ENCODE measurements around the gene GRPEL1. TPM values are rescaled to one million over a fixed set of nuclear protein-coding genes. Genes with fewer than 3 reads are reported as not detected.
"Not testable (repeated sequence)": the region's sequence is repeated elsewhere in the genome, so short reads cannot be mapped to it uniquely, and the experiment has no call there.

Gene GRPEL1
- total RNA-seq = 32.3 and 52.4 TPM in 2 replicates

GRCh38 chr4:7067452-7068278, at the start of gene GRPEL1:
GRPEL1 (minus strand) TSS chr4:7068064; CDS start chr4:7068032, 32 bp downstream.
- DNase-seq = peak; percentile 99

- no peak for DNase-seq
Observed at GRCh38 chr4:7116705-7117104, 48.8 kb upstream of the GRPEL1 start.

GRCh38 chr4:7115557-7116340, 47.9 kb upstream of the GRPEL1 start:
- no peak for DNase-seq

GRCh38 chr4:7112656-7113055, 44.8 kb upstream of the GRPEL1 start:
- no peak for DNase-seq

GRCh38 chr4:7111441-7111840, 43.6 kb upstream of the GRPEL1 start:
- DNase-seq = no peak

GRCh38 chr4:7110546-7110945, 42.7 kb upstream of the GRPEL1 start:
- no peak for DNase-seq

GRCh38 chr4:7109169-7109568, 41.3 kb upstream of the GRPEL1 start:
- DNase-seq = no peak

GRCh38 chr4:7108660-7109059, 40.8 kb upstream of the GRPEL1 start:
- no peak for DNase-seq

- DNase-seq = no peak
Observed at GRCh38 chr4:7108046-7108625, 40.3 kb upstream of the GRPEL1 start.

- no peak for DNase-seq
Observed at GRCh38 chr4:7107166-7107905, 39.5 kb upstream of the GRPEL1 start.

- DNase-seq = no peak
Observed at GRCh38 chr4:7105276-7105675, 37.4 kb upstream of the GRPEL1 start.

- no peak for DNase-seq
Observed at GRCh38 chr4:7104366-7105031, 36.6 kb upstream of the GRPEL1 start.

GRCh38 chr4:7103607-7104365, 35.9 kb upstream of the GRPEL1 start:
- DNase-seq = peak; percentile 40

GRCh38 chr4:7103031-7103606, 35.3 kb upstream of the GRPEL1 start:
- peak; percentile 60 for DNase-seq

- not testable (repeated sequence) for DNase-seq
Observed at GRCh38 chr4:7102516-7102909, 34.6 kb upstream of the GRPEL1 start.

- DNase-seq = peak; percentile 71
Observed at GRCh38 chr4:7101692-7102515, 34.0 kb upstream of the GRPEL1 start.

- DNase-seq = no peak
Observed at GRCh38 chr4:7096236-7096635, 28.4 kb upstream of the GRPEL1 start.

GRCh38 chr4:7095611-7096155, 27.8 kb upstream of the GRPEL1 start:
- no peak for DNase-seq

GRCh38 chr4:7094916-7095315, 27.1 kb upstream of the GRPEL1 start:
- no peak for DNase-seq

GRCh38 chr4:7092026-7092425, 24.2 kb upstream of the GRPEL1 start:
- DNase-seq = no peak
